Activated CD4-positive, alpha-beta T cell treated with anti-CD3 and anti-CD28 coated beads, Interleukin-2, amount 50 U/mL, for 1 hour (primary cell): ENCODE results near the gene KIF16B.
"Not testable (repeated sequence)": the region's sequence is repeated elsewhere in the genome, so short reads cannot be mapped to it uniquely, and the experiment has no call there.

ENCODE experiments used
- DNase-seq: peaks from one replicate; pipeline ENCODE4 v3.0.0-alpha.2; 2020

KIF16B gene

DNA sequence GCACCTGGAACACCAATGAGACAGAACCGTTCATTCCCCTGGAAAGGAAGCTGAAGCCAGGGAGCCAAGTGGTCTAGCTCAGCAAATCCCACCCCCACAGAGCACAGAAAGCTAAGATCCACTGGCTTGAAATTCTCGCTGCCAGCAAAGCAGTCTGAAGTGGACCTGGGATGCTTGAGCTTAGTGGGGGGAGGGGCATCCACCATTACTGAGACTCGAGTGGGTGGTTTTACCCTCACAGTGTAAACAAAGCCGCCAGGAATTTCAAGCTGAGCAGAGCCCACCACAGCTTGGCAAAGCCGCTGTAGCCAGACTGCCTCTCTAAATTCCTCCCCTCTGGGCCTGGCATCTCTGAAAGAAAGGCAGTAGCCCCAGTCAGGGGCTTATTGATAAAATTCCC, 53.1 kb downstream of the KIF16B start:
- no peak for DNase-seq

DNA sequence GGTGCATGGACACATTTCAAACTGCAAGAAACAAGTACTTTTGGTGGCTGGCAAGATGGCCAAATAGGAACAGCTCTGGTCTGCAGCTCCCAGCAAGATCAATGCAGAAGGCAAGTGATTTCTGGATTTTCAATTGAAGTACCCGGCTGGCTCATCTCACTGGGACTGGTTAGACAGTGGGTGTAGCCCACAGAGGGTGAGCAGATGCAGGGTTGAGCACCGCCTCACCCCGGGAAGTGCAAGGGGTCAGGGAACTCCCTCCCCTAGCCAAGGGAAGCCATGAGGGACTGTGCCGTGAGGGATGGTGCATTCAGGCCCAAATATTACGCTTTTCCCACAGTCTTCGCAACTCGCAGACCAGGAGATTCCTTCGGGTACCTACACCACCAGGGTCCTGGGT, 53.6 kb downstream of the KIF16B start:
- not testable (repeated sequence) for DNase-seq

DNA sequence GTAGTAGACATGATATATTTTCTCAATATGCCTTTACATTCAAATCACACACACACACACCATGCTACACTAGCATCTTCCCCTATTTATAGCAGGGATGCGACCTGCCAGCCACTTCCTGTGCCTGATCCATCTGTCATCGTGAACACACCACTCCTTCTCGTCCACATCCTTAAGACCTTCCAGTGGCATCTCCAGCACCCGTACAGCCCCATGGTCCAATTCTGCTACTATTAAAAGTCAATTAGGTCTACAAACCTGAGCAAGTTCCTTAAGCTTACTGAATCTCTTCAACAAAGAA, 54.5 kb downstream of the KIF16B start:
- DNase-seq: no peak

DNA sequence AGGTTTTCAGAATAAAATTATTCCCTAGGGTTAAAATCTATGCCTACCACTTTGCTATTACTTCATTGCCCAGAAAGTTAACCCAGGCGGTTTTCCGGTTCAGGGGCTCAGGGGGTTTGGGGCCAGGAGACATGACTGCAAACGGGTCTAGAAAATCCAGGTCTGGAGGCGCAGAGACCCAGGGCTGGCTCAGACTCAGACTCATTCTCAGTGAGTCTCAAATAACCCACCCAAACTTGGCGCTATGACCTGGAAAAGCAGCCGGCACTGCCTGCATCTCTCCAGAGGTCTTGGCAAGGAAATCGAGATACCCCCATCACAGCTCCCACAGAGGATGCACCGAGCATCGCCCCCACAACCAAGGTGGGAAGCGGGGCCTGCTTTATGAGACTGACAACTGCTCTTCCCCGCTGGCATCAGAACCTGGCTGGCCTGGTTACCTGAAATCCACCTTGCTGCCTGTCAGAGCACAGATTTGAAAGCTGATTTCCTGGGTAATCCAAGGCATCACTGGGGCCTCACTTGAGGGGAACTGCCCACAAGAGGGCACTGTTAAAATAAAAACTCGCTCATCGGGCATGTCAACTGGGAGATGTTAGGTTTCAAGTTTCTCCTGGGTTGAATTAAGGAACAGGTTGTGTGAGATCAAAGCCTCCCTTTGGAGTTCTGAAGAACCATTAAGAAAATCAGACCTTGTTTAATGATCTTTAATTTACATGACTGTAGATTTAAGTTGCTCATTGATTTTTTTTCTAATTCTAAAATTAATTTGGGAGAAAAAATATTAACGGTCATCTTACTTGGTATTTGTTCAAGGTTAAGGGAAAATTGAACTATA, 55.1 kb downstream of the KIF16B start:
- no peak for DNase-seq

DNA sequence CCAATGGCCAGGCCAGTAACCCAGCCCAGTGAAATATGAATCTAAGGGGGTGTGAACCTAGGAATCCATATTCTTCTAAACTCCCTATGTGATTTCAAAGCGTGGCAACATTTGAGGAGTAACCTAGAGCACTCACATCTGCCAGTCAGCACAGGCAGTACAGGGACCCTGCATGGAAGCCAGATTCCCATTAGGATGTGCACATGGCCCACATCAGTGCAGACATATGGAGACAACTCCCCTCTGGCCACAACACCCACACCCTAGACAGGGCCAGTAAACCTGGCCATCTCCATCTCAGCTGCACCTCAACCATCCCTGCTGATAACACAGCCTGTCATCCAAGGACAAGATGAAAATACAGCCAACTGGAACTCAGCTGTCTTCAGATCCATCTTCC, 56.5 kb downstream of the KIF16B start:
- DNase-seq: no peak

DNA sequence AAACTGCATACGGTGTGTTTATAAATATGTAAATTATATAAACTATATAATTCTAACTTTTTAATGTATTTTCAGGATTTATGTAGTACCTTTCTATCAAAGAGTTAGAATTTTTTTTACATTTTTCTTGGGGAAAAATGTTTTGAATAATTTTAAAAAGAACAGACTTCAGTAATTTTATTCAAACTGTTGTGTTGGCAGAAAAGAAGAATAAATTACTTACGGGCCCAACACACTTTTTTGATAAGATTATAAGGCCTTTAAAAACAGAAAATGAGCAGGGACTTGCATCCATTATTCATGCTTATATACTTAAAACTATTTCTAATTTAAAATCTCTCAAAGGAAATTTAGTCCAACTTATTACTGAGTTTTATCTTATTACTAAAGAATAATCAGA, 58.2 kb downstream of the KIF16B start:
- no peak for DNase-seq

DNA sequence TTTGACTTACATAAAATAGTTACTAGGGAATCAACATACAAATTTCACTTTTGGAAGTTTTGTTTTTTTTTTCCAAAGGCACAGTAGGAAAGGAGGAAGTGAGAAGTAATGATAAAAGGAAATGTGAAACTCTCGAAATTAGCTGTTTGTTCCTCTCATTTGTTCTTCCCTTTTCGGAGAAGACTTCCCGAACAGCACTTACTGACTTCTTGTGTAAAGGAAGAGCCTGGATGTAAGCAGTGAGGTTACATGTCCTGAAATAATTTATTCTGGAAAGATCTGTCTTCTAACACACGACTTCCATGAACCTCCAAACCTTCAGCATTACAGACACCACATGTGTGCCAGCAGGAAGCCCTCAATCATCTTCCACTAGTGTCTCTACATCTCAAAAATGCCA, 59.1 kb downstream of the KIF16B start:
- DNase-seq: no peak

DNA sequence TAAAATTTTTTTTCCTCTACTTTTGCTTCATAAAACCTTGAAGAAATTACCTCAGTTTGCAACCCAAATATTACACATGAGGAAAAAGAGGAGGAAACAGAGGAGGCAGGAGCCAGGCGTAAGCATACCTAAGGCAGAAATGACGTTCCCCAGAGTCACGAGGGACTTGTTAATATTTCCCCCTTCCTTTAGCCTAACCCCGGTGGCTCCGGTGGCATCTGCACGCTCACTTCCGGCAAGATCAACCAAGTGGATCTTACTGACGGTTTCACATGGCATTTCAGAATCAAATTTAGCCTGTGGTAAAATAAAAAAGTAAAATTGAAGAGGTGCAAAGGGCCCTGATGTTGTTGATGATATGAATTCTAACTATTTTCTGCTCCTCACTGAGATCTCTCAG, 67.4 kb downstream of the KIF16B start:
- no peak for DNase-seq

DNA sequence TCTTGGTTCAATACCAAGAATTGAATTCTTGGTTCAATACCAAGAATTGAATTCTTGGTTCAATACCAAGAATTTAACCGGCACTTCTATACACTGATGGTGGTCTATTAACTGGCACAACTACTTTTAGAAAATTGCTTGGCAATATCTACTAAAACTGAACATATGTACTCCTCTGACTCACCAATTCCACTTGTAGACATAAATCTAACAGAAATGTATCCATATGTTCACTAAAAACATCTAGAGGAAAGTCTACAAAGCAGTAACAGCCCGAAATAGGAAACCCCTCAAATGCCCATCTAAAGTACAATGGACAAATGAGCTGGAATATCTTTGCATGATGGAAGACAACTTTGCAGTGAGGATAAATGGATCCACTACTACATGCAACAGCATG, 71.9 kb downstream of the KIF16B start:
- no peak for DNase-seq

DNA sequence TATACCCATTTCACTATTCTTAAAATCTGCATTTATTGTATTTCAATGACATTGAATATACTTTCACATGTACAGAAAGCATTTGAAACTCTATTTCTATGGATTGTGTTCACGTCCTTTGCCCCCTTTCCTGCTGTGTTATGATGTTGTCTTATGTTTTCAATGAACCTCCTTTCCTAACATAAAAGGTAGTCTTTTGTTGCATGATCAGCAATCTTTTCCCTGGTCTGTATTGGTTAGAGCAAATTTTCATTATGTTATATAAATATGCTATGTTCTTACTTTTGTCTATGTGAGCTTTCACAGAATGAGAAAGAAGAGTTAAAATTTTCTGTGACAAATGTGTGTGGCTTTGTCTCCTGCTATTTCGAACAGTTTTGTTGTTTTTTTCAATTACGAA, 73.1 kb downstream of the KIF16B start:
- DNase-seq: no peak

DNA sequence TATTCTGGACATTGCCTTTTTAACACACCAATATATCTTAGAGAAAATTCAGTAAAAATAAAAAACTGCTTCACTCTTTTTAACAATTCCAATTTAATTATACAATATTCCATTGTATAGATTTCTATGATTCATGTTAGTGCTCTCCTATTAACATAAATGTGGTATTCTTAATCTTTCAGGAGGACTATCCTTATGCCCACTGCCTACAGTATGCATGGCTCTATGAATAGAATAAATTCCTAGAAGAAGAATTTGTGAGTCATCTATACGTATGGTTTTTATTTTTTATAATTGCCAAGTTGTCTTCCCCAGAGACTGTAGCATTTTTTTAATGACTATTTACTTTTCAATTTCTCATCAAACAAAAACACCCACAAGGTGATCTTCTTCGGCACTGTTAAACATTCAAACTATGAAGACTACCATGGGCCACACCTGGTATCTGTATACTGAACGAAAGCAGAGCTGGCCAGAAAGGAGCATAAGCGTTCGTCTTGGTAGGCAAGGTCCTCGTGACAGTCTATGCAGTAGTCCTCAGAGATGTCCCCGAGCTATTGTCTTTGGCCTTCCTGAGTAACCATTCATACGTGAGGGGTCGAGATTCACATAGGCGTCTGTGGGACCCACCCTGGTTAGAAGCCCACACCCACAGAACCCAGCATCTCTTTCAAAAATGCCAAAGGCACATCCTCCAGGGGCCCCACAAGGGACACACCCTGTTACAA, 74.6 kb downstream of the KIF16B start:
- no peak for DNase-seq

DNA sequence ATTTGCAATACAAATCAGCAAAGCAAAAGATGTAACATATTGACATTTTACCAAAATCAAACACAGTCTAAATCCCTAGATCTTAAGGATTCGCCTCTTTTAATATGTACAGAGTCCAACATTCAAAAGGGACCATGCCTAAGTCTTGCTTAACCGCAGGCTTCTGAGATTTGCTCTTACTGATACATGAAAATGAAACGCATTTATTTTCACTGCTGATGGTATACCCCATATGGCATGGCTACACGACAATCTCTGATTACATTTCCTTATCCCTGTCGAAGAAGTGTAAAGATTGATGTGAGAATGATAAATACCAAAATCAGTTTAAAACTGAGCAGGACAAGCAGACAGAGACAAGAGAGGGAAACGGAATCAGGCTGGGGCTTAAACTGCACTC, 75.4 kb downstream of the KIF16B start:
- no peak for DNase-seq

DNA sequence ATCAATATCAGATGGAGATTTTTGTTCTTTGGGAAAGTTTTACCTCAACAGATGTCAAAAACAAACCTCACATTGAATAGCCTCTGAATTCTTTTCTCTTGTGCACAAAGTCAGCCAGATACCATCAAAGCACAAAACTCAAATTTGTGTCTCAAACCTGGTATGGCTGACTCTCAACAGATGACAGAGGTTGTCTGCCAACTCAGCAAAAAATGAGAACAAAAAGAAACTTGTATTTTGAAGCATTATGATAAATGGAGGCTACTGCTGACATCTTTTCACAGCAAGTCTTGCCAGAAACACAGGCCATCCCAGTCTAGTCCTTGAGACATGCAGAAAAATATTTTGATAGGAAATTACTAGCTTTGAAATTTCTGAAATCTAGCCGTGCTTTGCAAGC, 79.8 kb downstream of the KIF16B start:
- DNase-seq: no peak

DNA sequence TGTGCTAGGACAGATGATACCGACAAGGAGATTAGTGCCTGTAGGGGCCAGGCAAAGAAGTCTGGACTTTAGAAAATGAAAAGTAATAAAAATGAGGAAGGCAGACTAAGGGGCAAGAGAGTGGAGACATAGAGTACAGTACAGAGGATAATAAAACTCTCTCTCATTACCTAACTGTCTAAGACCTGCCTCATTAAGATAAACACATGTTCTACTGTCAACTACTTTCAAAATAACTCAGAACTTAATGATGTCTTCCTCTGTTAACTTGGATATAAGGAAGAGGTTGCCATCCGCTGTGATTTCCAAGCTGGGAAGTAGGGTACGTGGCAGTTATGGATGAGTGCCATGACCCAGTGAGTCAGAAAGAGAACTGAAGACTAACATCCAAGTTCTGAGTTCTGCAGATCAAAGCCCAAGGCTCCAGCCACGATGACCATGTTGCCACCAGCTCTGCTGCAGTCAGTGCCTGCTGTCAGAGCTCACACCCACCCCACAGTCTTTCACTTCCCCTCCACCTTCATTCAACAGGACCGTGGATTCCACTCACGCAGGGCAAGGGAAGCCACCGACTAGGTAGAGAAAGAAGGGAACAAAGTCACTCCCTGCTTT, 81.8 kb downstream of the KIF16B start:
- DNase-seq: no peak

DNA sequence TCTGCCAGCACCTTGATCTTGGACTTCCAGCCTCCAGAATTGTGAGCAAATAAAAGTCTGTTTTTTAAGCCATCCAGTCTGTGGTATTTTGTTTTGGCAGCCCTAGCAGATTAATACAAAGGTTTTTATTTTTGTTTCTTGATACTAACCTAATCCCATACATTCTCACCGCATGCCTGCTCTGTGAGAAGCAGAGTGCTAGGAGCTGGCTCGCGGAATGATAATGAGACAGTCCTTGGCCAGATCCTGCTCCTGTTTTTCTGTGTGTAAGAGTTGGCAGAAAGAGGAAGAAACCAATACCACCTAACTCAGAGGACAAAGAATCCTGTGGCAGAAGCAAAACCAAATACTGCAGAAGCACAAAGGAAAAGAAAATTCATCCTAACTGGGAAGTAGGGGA, 82.6 kb downstream of the KIF16B start:
- DNase-seq: no peak

DNA sequence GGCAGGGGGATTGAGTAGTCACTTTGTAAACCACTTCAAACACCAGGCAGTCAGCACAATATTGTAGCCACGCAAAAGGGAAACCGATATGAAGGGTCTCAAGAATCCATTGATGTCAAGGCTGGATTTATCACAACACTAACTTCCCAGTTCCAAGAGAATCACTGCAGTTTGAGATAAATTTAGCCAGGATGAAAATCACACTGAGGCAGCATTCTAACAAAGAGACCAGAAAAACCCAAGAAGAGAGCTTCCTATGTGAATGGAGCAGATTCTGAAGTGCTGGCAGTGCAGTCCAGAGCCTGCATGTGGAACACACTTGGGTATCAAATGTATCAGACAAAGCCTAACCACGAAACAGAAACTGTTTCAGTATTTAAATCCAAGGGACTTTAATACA, 84.6 kb downstream of the KIF16B start:
- DNase-seq: no peak

DNA sequence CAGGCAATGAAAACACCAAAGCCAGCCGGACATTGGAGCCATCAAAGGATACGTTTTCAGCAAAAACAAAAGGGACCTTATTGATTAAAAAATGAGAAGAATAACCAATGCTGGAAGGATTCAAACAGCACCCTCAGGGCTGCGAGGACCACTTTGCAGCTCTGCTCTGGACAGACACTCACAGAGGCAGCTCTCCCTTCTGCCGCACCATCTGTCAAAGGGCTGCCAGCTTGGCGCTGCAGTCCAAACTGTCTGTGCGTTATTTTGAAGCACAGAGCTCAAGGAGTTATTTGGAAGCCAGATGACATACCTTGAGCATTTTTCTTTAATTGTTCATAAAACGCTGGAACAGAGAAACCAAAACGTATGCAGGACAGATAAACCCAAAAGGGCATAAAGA, 85.2 kb downstream of the KIF16B start:
- DNase-seq: no peak

DNA sequence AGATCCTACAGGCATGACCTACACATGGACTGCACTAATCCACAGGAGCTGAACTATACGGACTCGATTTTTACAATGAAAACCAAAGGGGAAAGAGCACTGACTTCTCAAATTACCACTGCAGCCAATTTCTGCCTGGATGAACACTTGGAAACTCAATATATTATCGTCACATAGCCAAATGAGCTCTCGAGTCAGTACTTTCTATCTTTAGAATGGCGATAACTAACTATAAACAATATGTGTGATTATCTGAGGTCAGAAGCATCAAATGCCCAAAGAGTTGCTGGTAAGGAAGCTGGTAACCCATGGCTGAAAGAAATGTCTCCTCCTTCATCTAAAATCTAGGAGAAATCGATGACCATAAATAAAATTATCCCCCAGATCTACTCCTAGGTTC, 86.7 kb downstream of the KIF16B start:
- DNase-seq: no peak

DNA sequence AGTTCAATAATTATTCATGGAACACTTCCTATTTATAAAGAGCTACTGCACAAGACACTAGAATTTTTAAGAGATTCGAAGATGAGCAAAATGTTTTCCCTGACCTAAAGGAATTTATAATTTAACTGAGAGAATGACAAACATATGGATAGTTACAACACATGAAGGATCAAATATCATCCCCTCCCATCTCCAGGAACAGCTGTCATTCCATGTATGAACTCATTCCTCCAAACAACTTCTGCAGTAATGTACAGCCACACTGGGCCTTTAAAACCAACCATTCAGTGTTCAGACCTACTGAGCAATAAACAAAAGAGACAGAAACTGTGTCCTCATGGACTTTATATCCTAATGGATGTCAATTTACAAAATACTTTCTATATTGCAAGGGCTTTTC, 87.8 kb downstream of the KIF16B start:
- DNase-seq: no peak

DNA sequence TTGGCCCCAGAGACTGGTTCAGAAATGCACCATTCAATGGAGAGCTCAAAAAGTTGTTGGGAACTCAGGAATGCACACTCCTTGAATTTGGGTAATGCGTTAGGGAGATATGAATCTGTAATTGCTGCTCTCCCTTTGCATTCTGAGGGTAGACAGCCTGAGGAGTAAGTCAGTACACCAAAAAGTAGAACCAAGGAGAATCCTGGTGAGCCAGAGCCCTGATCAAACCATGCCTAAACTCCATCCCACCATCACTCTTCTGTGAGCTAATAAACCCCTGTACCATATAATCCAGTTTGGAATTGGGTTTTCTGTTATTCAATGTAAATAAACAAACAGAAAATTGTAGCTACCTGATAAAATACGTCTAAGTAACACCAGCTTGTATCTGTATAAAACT, 90.2 kb downstream of the KIF16B start:
- no peak for DNase-seq

DNA sequence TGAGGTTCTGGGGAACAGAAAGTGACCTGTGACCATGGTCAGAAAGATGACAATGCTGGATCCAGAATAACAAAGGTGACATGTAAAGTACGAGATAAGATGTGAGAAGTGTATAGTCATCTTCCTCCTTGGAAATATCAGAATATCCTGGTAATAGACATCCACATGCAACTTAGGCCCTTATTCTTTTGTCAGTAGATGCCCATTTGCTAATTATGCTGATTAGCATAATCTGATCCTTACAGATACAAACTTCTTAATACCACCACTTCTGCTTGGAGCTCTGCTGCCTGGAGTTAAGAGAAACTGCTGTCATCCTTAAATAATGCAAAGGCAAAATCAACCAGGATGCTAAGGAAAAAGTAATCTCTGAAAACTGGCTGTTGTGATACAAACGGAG, 91.3 kb downstream of the KIF16B start:
- no peak for DNase-seq

DNA sequence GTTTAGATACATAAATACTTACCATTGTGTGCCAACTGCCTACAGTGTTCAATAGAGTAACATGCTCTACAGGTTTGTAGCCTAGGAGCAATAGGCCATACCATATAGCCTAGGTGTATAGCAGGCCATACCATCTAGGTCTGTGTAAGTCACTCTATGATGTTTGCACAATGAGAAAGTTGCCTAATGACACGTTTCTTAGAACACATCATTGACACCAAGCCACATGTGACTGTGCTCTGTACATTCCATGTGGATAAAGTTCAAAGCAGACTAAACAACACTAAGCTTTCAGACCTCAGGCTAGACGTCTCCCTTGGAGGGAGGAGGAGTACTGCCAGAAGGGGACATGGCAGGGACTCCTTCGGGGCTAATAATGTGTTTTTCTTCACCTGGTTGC, 93.6 kb downstream of the KIF16B start:
- no peak for DNase-seq

DNA sequence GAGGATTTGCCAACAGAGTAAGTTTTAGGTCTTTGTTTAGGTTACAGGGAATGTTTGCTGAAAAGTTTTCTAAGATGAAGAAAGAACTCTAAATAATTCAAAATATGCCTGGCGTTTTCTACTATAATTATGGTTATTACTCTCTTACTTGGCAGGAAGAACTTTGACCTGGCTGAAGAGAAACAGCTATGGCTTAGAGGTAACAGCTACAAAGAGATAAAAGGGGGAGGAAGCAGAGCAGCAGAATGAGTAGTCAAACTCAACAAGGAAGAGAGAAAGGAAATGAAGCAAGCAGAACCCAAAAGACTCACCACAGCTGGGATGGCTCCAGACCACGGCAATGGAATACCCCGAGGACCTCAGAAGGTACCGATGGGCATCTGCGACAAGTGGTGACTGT, 95.6 kb downstream of the KIF16B start:
- DNase-seq: no peak

DNA sequence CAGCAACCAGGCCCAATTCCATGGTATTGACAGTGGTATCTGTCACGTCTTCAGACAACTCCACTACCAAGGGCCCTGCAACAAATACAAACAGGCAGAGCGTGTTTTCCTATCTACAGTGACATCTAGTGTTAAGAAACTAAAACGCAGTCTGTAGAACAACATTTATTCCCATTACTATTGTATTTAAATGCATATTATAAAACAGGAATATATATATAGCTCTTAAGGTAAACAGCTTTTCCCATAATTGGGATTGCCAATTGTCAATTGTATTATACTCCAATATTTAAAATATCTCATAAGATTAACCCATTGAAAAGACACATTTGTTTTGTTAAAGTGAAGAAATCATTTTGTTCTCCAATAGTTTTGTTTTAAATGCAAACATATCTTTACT, 97.2 kb downstream of the KIF16B start:
- no peak for DNase-seq

DNA sequence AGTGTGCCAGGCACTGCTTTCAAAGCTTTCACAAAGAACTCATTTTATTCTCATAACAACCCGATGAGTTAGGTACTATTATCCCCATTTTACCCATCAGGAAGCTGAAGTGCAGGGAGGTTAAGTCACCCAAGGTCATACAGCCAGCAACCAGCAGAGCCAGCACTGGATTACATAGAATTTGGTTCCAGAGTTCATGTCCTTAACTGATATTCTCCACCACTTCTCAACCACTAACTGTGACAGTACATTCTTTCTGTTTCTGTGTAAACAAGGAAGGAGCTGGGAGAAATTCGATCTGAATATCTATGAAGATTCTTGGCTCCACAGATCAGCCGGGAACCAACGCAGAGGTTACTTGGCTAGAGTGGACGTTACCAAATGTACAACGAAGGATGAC, 98.0 kb downstream of the KIF16B start:
- DNase-seq: no peak
